HCT116 (cell line): ENCODE data around the gene EIF3L.

Experiments
- ZNF274 ChIP-seq: fragments of 200-500 bp; sonication (Bioruptor generic); IDR thresholded peaks from 2 replicates; pipeline ENCODE4 v1.6.1; 2014; ENCODE audit warnings: mild to moderate bottlenecking, low read depth, low read length, inconsistent platforms
- TF ChIP-seq, protein P1 (sequence below), 3 experiments: fragments of 200-600 bp in 1 of 3; sonication (generic) in 1 of 3; IDR thresholded peaks in 2 of 3; conservative IDR thresholded peaks in 1 of 3; 2 replicates each; pipeline ENCODE4 v1.5.1; 2012 to 2017; ENCODE audit warnings: low read depth in 2 of 3, low read length in 2 of 3, antibody characterized with exemption in 1 of 3, borderline replicate concordance in 1 of 3, control low read depth in 1 of 3, mild to moderate bottlenecking in 1 of 3, mixed read lengths in 1 of 3, mixed run types in 1 of 3, moderate library complexity in 1 of 3; ENCODE audit not compliant: insufficient read depth in 1 of 3

DNA sequence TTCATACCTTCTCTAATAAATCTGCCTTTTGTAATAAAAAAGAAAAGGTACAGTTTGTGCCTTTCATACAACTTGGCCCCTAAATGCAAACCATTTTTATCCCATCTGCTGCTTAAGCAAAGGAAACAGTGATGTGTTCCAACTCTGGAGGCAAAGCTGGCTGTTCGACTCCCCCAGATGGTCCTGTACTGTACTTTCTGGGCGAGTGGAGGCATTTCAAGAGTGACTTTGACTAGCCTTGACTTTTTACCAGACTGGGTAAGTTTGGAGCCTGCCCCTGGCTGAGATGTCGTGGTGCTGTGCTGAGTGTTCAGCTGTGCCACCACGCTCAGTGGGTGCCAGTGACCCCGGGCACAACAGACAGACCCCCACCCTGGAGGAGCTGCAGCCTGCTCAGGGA lies 67.1 kb downstream of the EIF3L start:
- TF ChIP-seq, protein P1, sequence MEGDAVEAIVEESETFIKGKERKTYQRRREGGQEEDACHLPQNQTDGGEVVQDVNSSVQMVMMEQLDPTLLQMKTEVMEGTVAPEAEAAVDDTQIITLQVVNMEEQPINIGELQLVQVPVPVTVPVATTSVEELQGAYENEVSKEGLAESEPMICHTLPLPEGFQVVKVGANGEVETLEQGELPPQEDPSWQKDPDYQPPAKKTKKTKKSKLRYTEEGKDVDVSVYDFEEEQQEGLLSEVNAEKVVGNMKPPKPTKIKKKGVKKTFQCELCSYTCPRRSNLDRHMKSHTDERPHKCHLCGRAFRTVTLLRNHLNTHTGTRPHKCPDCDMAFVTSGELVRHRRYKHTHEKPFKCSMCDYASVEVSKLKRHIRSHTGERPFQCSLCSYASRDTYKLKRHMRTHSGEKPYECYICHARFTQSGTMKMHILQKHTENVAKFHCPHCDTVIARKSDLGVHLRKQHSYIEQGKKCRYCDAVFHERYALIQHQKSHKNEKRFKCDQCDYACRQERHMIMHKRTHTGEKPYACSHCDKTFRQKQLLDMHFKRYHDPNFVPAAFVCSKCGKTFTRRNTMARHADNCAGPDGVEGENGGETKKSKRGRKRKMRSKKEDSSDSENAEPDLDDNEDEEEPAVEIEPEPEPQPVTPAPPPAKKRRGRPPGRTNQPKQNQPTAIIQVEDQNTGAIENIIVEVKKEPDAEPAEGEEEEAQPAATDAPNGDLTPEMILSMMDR (IDR thresholded peaks at IDR 0.05 in 2 of 3, conservative IDR thresholded peaks at IDR 0.05 in 1 of 3; ENCODE audit: borderline replicate concordance in 1 of 3, insufficient read depth in 1 of 3, low read depth in 2 of 3, low read length in 2 of 3), result no peak
- TF ChIP-seq ZNF274, result no peak
